Tibial nerve (tissue), 4 donors: ENCODE measurements around the gene ARID5B. TPM values are rescaled to one million over a fixed set of nuclear protein-coding genes. Genes with fewer than 3 reads are reported as not detected.

ENCODE experiments used
- DNase-seq, 2 donors: peaks; one replicate each; pipeline ENCODE4 v3.0.0-alpha.2; 2019; ENCODE audit warnings: low spot score in 2 of 2
- H3K27ac ChIP-seq, 4 donors: fragments of 200-600 bp; sonication (generic) in 3 of 4; one replicate each; pipeline ENCODE4 v1.5.1; 2017 to 2019; ENCODE audit warnings: mild to moderate bottlenecking in 1 of 4
- H3K27me3 ChIP-seq, 2 donors: fragments of 200-600 bp; sonication (generic) in 1 of 2; one replicate each; pipeline versions ENCODE4 v1.5.1 to v1.6.0; 2017 to 2019
- H3K36me3 ChIP-seq, 3 donors: fragments of 200-600 bp; sonication (generic); one replicate each; pipeline ENCODE4 v1.5.1; 2018 to 2019
- H3K4me1 ChIP-seq, 4 donors: fragments of 200-600 bp; sonication (generic) in 3 of 4; one replicate each; pipeline ENCODE4 v1.5.1; 2017 to 2019
- H3K4me3 ChIP-seq, 4 donors: fragments of 200-600 bp; sonication (generic) in 3 of 4; one replicate each; pipeline ENCODE4 v1.5.1; 2017 to 2019; ENCODE audit warnings: mild to moderate bottlenecking in 1 of 4, moderate library complexity in 1 of 4
- H3K9me3 ChIP-seq, 4 donors: fragments of 200-600 bp; sonication (generic) in 3 of 4; one replicate each; pipeline ENCODE4 v1.5.1; 2017 to 2019
- CTCF ChIP-seq, 5 experiments: fragments of 200-600 bp in 3 of 5; fragments of 450-650 bp in 2 of 5; sonication (generic) in 3 of 5; IDR thresholded peaks; one replicate each; pipeline ENCODE4 v1.5.1; 2016 to 2019; ENCODE audit warnings: antibody characterized with exemption in 5 of 5, mild to moderate bottlenecking in 3 of 5, moderate library complexity in 2 of 5
- EP300 ChIP-seq, 2 donors: sonication (generic); formaldehyde crosslinking; IDR thresholded peaks; one replicate each; pipeline ENCODE4 v1.6.1; 2017; ENCODE audit warnings: antibody characterized with exemption in 2 of 2, mild to moderate bottlenecking in 1 of 2
- POLR2A ChIP-seq, 2 donors: fragments of 450-650 bp; IDR thresholded peaks; one replicate each; pipeline ENCODE4 v1.6.1; 2017; ENCODE audit warnings: antibody characterized with exemption in 2 of 2, mild to moderate bottlenecking in 2 of 2, moderate library complexity in 2 of 2
- WGBS, 2 donors: methylation state at CpG; one replicate each; pipeline ENCODE4 v1.1.5; 2018; 5-methylcytosine and 5-hydroxymethylcytosine counted together
- total RNA-seq, 4 donors: library from RNA; depleted of rRNA; stranded (reverse); fragments of >200 nt; gene quantifications; one replicate each; pipeline ENCODE4 v1.1.0, GENCODE V29; 2016

The ARID5B gene
- total RNA-seq, 4 donors from 2014 or later: 47.4 to 82.2 (median 62.6) TPM

GRCh38 chr10:62071846-62072281, 170.4 kb downstream of the ARID5B start:
- no peak for TF ChIP-seq CTCF (IDR thresholded peaks at IDR 0.05)
- no peak for DNase-seq
- peak overlapping the region in 1 of 4 donors; percentile 84 for H3K27ac ChIP-seq
- H3K27me3 ChIP-seq: no peaks in the 10 kb centered on the region
- peaks cover 0 to 49% (median 5%) of the 10 kb centered on the region in 3 donors for H3K36me3 ChIP-seq
- H3K4me1 ChIP-seq: peaks cover 0 to 89% (median 37%) of the 10 kb centered on the region in 4 donors
- WGBS, 2 donors: 77 to 86% methylated on average over 4 to 6 of the region's 6 CpGs
- H3K4me3 ChIP-seq: no peak overlapping the region
- no peaks in the 10 kb centered on the region for H3K9me3 ChIP-seq

- Histone ChIP-seq H3K27ac (peak overlapping the region in 3 of 4 donors; percentile 22 to 84 (median 82)), H3K27me3 (no peaks in the 10 kb centered on the region), H3K36me3 (peaks cover 0 to 41% (median 5%) of the 10 kb centered on the region in 3 donors), H3K9me3 (no peaks in the 10 kb centered on the region), H3K4me3 (no peak overlapping the region), H3K4me1 (peaks cover 0 to 95% (median 47%) of the 10 kb centered on the region in 4 donors)
- WGBS, 2 donors: 37 to 47% methylated on average over 2 of the region's 2 CpGs
- no peak for TF ChIP-seq POLR2A (IDR thresholded peaks at IDR 0.05)
- no peak for DNase-seq
Observed at GRCh38 chr10:62072901-62073300, 171.4 kb downstream of the ARID5B start.

GRCh38 chr10:62073429-62073828, 171.9 kb downstream of the ARID5B start:
- 23 to 33% methylated on average over 3 of the region's 3 CpGs for WGBS, 2 donors
- no peak for DNase-seq
- no peaks in the 10 kb centered on the region for H3K9me3 ChIP-seq
- no peak for TF ChIP-seq CTCF (IDR thresholded peaks at IDR 0.05)
- peak in 1 of 2 donors; percentile 15 for TF ChIP-seq EP300 (IDR thresholded peaks at IDR 0.05)
- TF ChIP-seq POLR2A (IDR thresholded peaks at IDR 0.05): no peak
- H3K4me1 ChIP-seq: peaks cover 0 to 95% (median 50%) of the 10 kb centered on the region in 4 donors
- no peak overlapping the region for H3K4me3 ChIP-seq
- H3K27me3 ChIP-seq: no peaks in the 10 kb centered on the region
- H3K27ac ChIP-seq: peak overlapping the region in 2 of 4 donors; percentile 82 to 84
- peaks cover 0 to 37% (median 5%) of the 10 kb centered on the region in 3 donors for H3K36me3 ChIP-seq

GRCh38 chr10:62075414-62075813, 173.9 kb downstream of the ARID5B start:
- Histone ChIP-seq H3K27ac (peak overlapping the region in 2 of 4 donors; percentile 82 to 84), H3K27me3 (no peaks in the 10 kb centered on the region), H3K4me1 (peaks cover 0 to 89% (median 54%) of the 10 kb centered on the region in 4 donors), H3K36me3 (peaks cover 0 to 38% (median 5%) of the 10 kb centered on the region in 3 donors), H3K4me3 (no peak overlapping the region), H3K9me3 (no peaks in the 10 kb centered on the region)
- WGBS, 2 donors: 89% methylated on average over 11 of the region's 11 CpGs
- no peak for DNase-seq
- no peak for TF ChIP-seq EP300 (IDR thresholded peaks at IDR 0.05)
- TF ChIP-seq CTCF (IDR thresholded peaks at IDR 0.05): no peak
- no peak for TF ChIP-seq POLR2A (IDR thresholded peaks at IDR 0.05)

GRCh38 chr10:62075912-62076311, 174.4 kb downstream of the ARID5B start:
- H3K4me3 ChIP-seq: no peak overlapping the region
- H3K9me3 ChIP-seq: no peaks in the 10 kb centered on the region
- H3K27ac ChIP-seq: peak overlapping the region in 2 of 4 donors; percentile 82 to 84
- no peaks in the 10 kb centered on the region for H3K27me3 ChIP-seq
- DNase-seq: no peak
- H3K4me1 ChIP-seq: peaks cover 0 to 90% (median 59%) of the 10 kb centered on the region in 4 donors
- 75 to 87% methylated on average over 8 of the region's 8 CpGs for WGBS, 2 donors
- peaks cover 0 to 37% (median 0%) of the 10 kb centered on the region in 3 donors for H3K36me3 ChIP-seq
- TF ChIP-seq POLR2A (IDR thresholded peaks at IDR 0.05) (no peak), EP300 (IDR thresholded peaks at IDR 0.05) (peak in 1 of 2 donors; percentile 4), CTCF (IDR thresholded peaks at IDR 0.05) (no peak)
